HL-60 (cell line): ENCODE data around the gene NEGR1.

Source experiments
- CTCF ChIP-seq: IDR thresholded peaks from one replicate; pipeline ENCODE4 v1.5.1; 2011; ENCODE audit warnings: low read length, control low read depth, inconsistent platforms; ENCODE audit not compliant: insufficient read depth
- GABPA ChIP-seq: IDR thresholded peaks from 2 replicates; pipeline ENCODE4 v1.6.1; 2012; ENCODE audit warnings: low read depth
- POLR2AphosphoS5 ChIP-seq: IDR thresholded peaks from 2 replicates; pipeline ENCODE4 v1.6.1; 2012; ENCODE audit warnings: low read depth
- REST ChIP-seq: IDR thresholded peaks from 2 replicates; pipeline ENCODE4 v1.6.1; 2012; ENCODE audit warnings: low read depth; ENCODE audit not compliant: insufficient replicate concordance
- SPI1 ChIP-seq: IDR thresholded peaks from 2 replicates; pipeline ENCODE4 v1.6.1; 2012; ENCODE audit warnings: low read depth, mild to moderate bottlenecking, borderline replicate concordance

- no peak for TF ChIP-seq CTCF
- no peak for TF ChIP-seq GABPA
- no peak for TF ChIP-seq POLR2AphosphoS5
- no peak for TF ChIP-seq REST
- no peak for TF ChIP-seq SPI1
These were observed 54.7 kb downstream of the NEGR1 start for GRCh38 chr1:72227667-72228066.
